K562 (cell line): Measurements from ENCODE around the gene TIMM22. TPM values are rescaled to one million over a fixed set of nuclear protein-coding genes. Genes with fewer than 3 reads are reported as not detected.

Source experiments
- ETV5 ChIP-seq: sonication (generic); formaldehyde crosslinking; IDR thresholded peaks from 2 replicates; pipeline ENCODE4 v1.4.0; 2020; ENCODE audit warnings: low read depth, mild to moderate bottlenecking, missing genetic modification reagents
- RREB1 ChIP-seq: fragments of 250-450 bp; sonication (Bioruptor Pico); IDR thresholded peaks from 2 replicates; pipeline ENCODE4 v1.4.0; 2020
- STAT6 ChIP-seq: sonication (generic); formaldehyde crosslinking; IDR thresholded peaks from 2 replicates; pipeline ENCODE4 v1.8.1; 2023; ENCODE audit warnings: mild to moderate bottlenecking, missing genetic modification reagents
- YY1 ChIP-seq, 3 experiments: IDR thresholded peaks; 2 replicates each; pipeline ENCODE4 v1.6.1; 2011; ENCODE audit warnings: low read length in 2 of 3, mild to moderate bottlenecking in 2 of 3, moderate library complexity in 2 of 3, borderline replicate concordance in 1 of 3, control low read depth in 1 of 3, low read depth in 1 of 3; ENCODE audit not compliant: insufficient read depth in 3 of 3, insufficient replicate concordance in 2 of 3, control insufficient read depth in 1 of 3, insufficient read length in 1 of 3; ENCODE audit errors: extremely low read depth in 1 of 3
- ZC3H4 ChIP-seq: sonication (generic); formaldehyde crosslinking; IDR thresholded peaks from 2 replicates; pipeline ENCODE4 v1.9.0; 2021; ENCODE audit warnings: missing genetic modification reagents, borderline replicate concordance
- ZC3H8 ChIP-seq: fragments of 450-650 bp; IDR thresholded peaks from 2 replicates; pipeline ENCODE4 v1.6.1; 2017
- polyA plus RNA-seq, 8 experiments: library from polyadenylated mRNA; depleted of rRNA in 4 of 8; stranded (reverse) in 5 of 8; unstranded in 3 of 8; fragments of >200 nt; fragmentation: Nextera tagmentation in 2 of 8; fragmentation: Illumina TruSeq in 1 of 8; extraction: Ambion mirVana in 2 of 8; extraction: Trizol in 1 of 8; gene quantifications; 2 replicates each; pipeline versions ENCODE4 v1.2.1 to v1.2.3, GENCODE V29; 2011 to 2014; ENCODE audit warnings: inconsistent platforms in 1 of 8, missing spikeins in 1 of 8
- total RNA-seq, 7 experiments: library from RNA; depleted of rRNA in 6 of 7; stranded (reverse); fragments of >200 nt in 6 of 7; fragmentation: Illumina TruSeq in 2 of 7; extraction: Trizol in 2 of 7; gene quantifications; 2 replicates each; pipeline versions ENCODE4 v1.2.1 to v1.2.3, GENCODE V29; 2011 to 2021; ENCODE audit warnings: low replicate concordance in 1 of 7
- TF ChIP-seq, protein P1 (sequence below): fragments of 450-650 bp; IDR thresholded peaks from 2 replicates; pipeline ENCODE4 v1.6.1; 2016; ENCODE audit warnings: mild to moderate bottlenecking
- TF ChIP-seq, protein P2 (sequence below): fragments of 450-650 bp; formaldehyde crosslinking; conservative IDR thresholded peaks from 2 replicates; pipeline ENCODE4 v1.4.0; 2022; ENCODE audit warnings: mild to moderate bottlenecking, missing genetic modification characterization

Gene TIMM22
- total and polyA plus RNA-seq, 9 of the 15 experiments (the other 6 are each of a cell fraction or from before 2014, with no cell fraction given): 5.9 to 14.1 (median 10.3) TPM

DNA sequence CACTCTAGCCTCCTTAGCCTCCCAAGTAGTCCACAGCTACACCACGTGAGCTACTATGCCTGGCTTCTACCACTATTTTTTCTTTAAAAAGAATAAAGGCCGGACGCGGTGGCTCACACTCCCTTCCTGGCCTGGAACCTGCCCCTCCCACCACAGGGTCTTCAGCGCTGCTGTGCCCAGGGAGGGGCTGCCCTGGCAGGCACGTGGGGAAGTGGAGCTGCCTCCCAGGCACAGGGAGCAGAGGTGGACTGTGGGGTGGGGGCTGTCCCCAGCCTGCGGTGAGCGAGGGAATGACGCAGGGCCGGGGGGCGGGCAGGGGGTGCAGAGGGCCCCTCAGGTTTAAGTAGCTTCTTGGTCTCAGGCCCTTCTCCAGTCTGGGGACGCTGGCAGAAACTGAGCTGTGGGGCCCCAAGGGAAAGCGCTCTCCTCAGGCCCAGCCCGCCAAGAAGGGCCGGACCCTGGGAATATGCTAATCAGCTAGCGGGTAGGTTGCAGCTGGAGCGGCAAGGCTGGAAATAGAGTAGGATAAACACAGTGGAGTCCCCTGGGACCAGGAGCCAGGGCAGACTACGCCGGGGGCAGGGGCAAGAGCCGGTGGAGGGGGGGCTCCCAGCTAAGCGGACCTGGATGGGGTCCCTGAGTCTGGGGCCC, 46.8 kb downstream of the TIMM22 start (continued):
- no peak for TF ChIP-seq RREB1 (CRISPR knock-in tag)
- TF ChIP-seq ETV5 (CRISPR knock-in tag): no peak
- TF ChIP-seq ZC3H8: no peak
- TF ChIP-seq, protein P1, sequence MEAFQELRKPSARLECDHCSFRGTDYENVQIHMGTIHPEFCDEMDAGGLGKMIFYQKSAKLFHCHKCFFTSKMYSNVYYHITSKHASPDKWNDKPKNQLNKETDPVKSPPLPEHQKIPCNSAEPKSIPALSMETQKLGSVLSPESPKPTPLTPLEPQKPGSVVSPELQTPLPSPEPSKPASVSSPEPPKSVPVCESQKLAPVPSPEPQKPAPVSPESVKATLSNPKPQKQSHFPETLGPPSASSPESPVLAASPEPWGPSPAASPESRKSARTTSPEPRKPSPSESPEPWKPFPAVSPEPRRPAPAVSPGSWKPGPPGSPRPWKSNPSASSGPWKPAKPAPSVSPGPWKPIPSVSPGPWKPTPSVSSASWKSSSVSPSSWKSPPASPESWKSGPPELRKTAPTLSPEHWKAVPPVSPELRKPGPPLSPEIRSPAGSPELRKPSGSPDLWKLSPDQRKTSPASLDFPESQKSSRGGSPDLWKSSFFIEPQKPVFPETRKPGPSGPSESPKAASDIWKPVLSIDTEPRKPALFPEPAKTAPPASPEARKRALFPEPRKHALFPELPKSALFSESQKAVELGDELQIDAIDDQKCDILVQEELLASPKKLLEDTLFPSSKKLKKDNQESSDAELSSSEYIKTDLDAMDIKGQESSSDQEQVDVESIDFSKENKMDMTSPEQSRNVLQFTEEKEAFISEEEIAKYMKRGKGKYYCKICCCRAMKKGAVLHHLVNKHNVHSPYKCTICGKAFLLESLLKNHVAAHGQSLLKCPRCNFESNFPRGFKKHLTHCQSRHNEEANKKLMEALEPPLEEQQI: no peak
- TF ChIP-seq, protein P2, sequence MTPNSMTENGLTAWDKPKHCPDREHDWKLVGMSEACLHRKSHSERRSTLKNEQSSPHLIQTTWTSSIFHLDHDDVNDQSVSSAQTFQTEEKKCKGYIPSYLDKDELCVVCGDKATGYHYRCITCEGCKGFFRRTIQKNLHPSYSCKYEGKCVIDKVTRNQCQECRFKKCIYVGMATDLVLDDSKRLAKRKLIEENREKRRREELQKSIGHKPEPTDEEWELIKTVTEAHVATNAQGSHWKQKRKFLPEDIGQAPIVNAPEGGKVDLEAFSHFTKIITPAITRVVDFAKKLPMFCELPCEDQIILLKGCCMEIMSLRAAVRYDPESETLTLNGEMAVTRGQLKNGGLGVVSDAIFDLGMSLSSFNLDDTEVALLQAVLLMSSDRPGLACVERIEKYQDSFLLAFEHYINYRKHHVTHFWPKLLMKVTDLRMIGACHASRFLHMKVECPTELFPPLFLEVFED (CRISPR knock-in tag): no peak
- no peak for TF ChIP-seq YY1 (IDR thresholded peaks at IDR 0.05; ENCODE audit: borderline replicate concordance in 1 of 3, control insufficient read depth in 1 of 3, extremely low read depth in 1 of 3, insufficient read depth in 3 of 3, insufficient read length in 1 of 3, insufficient replicate concordance in 2 of 3, low read depth in 1 of 3, low read length in 2 of 3)
- no peak for TF ChIP-seq STAT6 (CRISPR knock-in tag)
- no peak for TF ChIP-seq ZC3H4
- TF ChIP-seq, all 486 proteins: peak for 0
